IMR-90 (cell line): ENCODE results near the gene OXNAD1. TPM values are rescaled to one million over a fixed set of nuclear protein-coding genes. Genes with fewer than 3 reads are reported as not detected.

Experiments
- ATAC-seq: fragments of 200-7000 bp; cut with Tn5 transposase; 2 replicates; pipeline ENCODE4 v1.9.1; 2020; ENCODE audit warnings: low read depth, mild to moderate bottlenecking, moderate library complexity
- BruUV-seq: library from RNA; stranded (reverse); fragments of 400-500 nt; replicated peaks from 2 replicates; lab custom pipeline; 2021; lab: Mats Ljungman, UMichigan
- CTCF ChIA-PET: fragments of 300-600 bp; formaldehyde crosslinking; extraction: SDS; loops from one replicate; lab custom pipeline; 2021; ENCODE audit warnings: antibody characterized with exemption; lab: Yijun Ruan, JAX
- POLR2A ChIA-PET: fragments of 300-600 bp; sonication (Branson Sonifier 250); formaldehyde crosslinking; loops from one replicate; lab custom pipeline; 2022; ENCODE audit warnings: antibody characterized with exemption; ENCODE audit not compliant: unreplicated experiment; lab: Charles Lee
- DNase-seq: peaks from one replicate; pipeline ENCODE4 v3.0.0; 2013
- H2AFZ ChIP-seq: replicated peaks from 2 replicates; pipeline ENCODE3; 2013; ENCODE audit warnings: low read length, mild to moderate bottlenecking; ENCODE audit not compliant: poor library complexity
- H2AK5ac ChIP-seq: 2 replicates; pipeline ENCODE4 v1.6.1; 2013; ENCODE audit warnings: low read depth, low read length, inconsistent platforms
- H2AK9ac ChIP-seq: replicated peaks from 2 replicates; pipeline ENCODE3; 2013; ENCODE audit warnings: mild to moderate bottlenecking, low read depth, low read length, moderate library complexity; ENCODE audit not compliant: poor library complexity
- H2BK120ac ChIP-seq: 2 replicates; pipeline ENCODE4 v1.6.1; 2013; ENCODE audit warnings: low read depth, low read length, inconsistent platforms
- H2BK15ac ChIP-seq: 3 replicates; pipeline ENCODE4 v1.6.1; 2013; ENCODE audit warnings: low read depth, low read length, inconsistent platforms
- H2BK20ac ChIP-seq: 2 replicates; pipeline ENCODE4 v1.6.1; 2013; ENCODE audit warnings: low read depth, mild to moderate bottlenecking, inconsistent platforms, low read length, moderate library complexity
- H2BK5ac ChIP-seq: 2 replicates; pipeline ENCODE4 v1.6.1; 2013; ENCODE audit warnings: mild to moderate bottlenecking, low read depth, low read length, inconsistent platforms; ENCODE audit not compliant: poor library complexity, severe bottlenecking
- H3K14ac ChIP-seq: replicated peaks from 2 replicates; pipeline ENCODE4 v1.6.1; 2013; ENCODE audit warnings: low read depth, low read length, inconsistent platforms
- H3K18ac ChIP-seq: 2 replicates; pipeline ENCODE4 v1.6.1; 2013; ENCODE audit warnings: low read depth, low read length, control low read depth
- H3K23ac ChIP-seq: 2 replicates; pipeline ENCODE4 v1.6.1; 2013; ENCODE audit warnings: low read depth, low read length, inconsistent platforms
- H3K27ac ChIP-seq: 2 replicates; pipeline ENCODE4 v1.5.1; 2013; ENCODE audit warnings: mild to moderate bottlenecking, control low read depth, low read length; ENCODE audit not compliant: insufficient read depth
- H3K27me3 ChIP-seq: 2 replicates; pipeline ENCODE4 v1.6.1; 2013; ENCODE audit warnings: low read length; ENCODE audit not compliant: control insufficient read depth, insufficient read depth
- H3K36me3 ChIP-seq: 2 replicates; pipeline ENCODE4 v1.6.1; 2013; ENCODE audit warnings: low read length, mixed read lengths; ENCODE audit not compliant: control insufficient read depth, insufficient read depth
- H3K4ac ChIP-seq: 2 replicates; pipeline ENCODE4 v1.6.1; 2013; ENCODE audit warnings: low read depth, low read length, inconsistent platforms
- H3K4me1 ChIP-seq: 2 replicates; pipeline ENCODE4 v1.6.1; 2013; ENCODE audit warnings: low read length, mixed read lengths; ENCODE audit not compliant: control insufficient read depth, insufficient read depth
- H3K4me2 ChIP-seq: 2 replicates; pipeline ENCODE4 v1.6.1; 2013; ENCODE audit warnings: low read depth, mild to moderate bottlenecking, control low read depth, low read length, moderate library complexity
- H3K4me3 ChIP-seq: 2 replicates; pipeline ENCODE4 v1.5.1; 2013; ENCODE audit warnings: low read depth, mild to moderate bottlenecking, control low read depth, low read length, moderate library complexity; ENCODE audit not compliant: insufficient read depth
- H3K56ac ChIP-seq: 2 replicates; pipeline ENCODE4 v1.6.1; 2013; ENCODE audit warnings: low read length, inconsistent platforms; ENCODE audit not compliant: insufficient read depth; ENCODE audit errors: extremely low read depth
- H3K79me1 ChIP-seq, 2 experiments: 2 replicates each; pipeline ENCODE4 v1.6.1; 2013; ENCODE audit warnings: low read length in 2 of 2, inconsistent platforms in 1 of 2, low read depth in 1 of 2
- H3K9ac ChIP-seq: 2 replicates; pipeline ENCODE4 v1.6.1; 2013; ENCODE audit warnings: low read depth, low read length, control low read depth
- H3K9me1 ChIP-seq: 2 replicates; pipeline ENCODE4 v1.6.1; 2013; ENCODE audit warnings: low read length, inconsistent platforms; ENCODE audit not compliant: insufficient read depth
- H3K9me3 ChIP-seq: 2 replicates; pipeline ENCODE4 v1.6.1; 2013; ENCODE audit warnings: low read length; ENCODE audit not compliant: control insufficient read depth, insufficient read depth
- H4K20me1 ChIP-seq: 2 replicates; pipeline ENCODE4 v1.6.1; 2013; ENCODE audit warnings: low read length, inconsistent platforms; ENCODE audit not compliant: insufficient read depth
- H4K5ac ChIP-seq: 2 replicates; pipeline ENCODE4 v1.6.1; 2013; ENCODE audit warnings: mild to moderate bottlenecking, low read depth, low read length, control low read depth
- H4K8ac ChIP-seq, 2 experiments: 2 replicates each; pipeline ENCODE4 v1.6.1; 2013; ENCODE audit warnings: low read depth in 2 of 2, low read length in 2 of 2, control low read depth in 1 of 2, inconsistent platforms in 1 of 2
- H4K91ac ChIP-seq: 2 replicates; pipeline ENCODE4 v1.6.1; 2013; ENCODE audit warnings: low read depth, low read length, inconsistent platforms; ENCODE audit not compliant: insufficient read depth
- BHLHE40 ChIP-seq: fragments of 150-350 bp; IDR thresholded peaks from 2 replicates; pipeline ENCODE4 v1.6.1; 2016; ENCODE audit warnings: mild to moderate bottlenecking, low read depth, low read length
- CEBPB ChIP-seq: IDR thresholded peaks from 2 replicates; pipeline ENCODE4 v1.6.1; 2012; ENCODE audit warnings: low read depth, low read length, improper control_type of control experiment
- CHD1 ChIP-seq: IDR thresholded peaks from 2 replicates; pipeline ENCODE4 v1.6.1; 2012; ENCODE audit warnings: low read depth, low read length, improper control_type of control experiment
- CTCF ChIP-seq: conservative IDR thresholded peaks from 2 replicates; pipeline ENCODE4 v1.5.1; 2012; ENCODE audit warnings: mild to moderate bottlenecking, low read depth, low read length, improper control_type of control experiment
- FOS ChIP-seq: fragments of 150-350 bp; IDR thresholded peaks from 2 replicates; pipeline ENCODE4 v1.6.1; 2016; ENCODE audit warnings: low read depth, low read length
- MAFK ChIP-seq: IDR thresholded peaks from 2 replicates; pipeline ENCODE4 v1.6.1; 2012; ENCODE audit warnings: low read depth, low read length, improper control_type of control experiment
- MAZ ChIP-seq: IDR thresholded peaks from 2 replicates; pipeline ENCODE4 v1.6.1; 2012; ENCODE audit warnings: low read depth, mild to moderate bottlenecking, low read length, improper control_type of control experiment, moderate library complexity, borderline replicate concordance
- MXI1 ChIP-seq: IDR thresholded peaks from 2 replicates; pipeline ENCODE4 v1.6.1; 2012; ENCODE audit warnings: low read depth, mild to moderate bottlenecking, low read length, moderate library complexity, borderline replicate concordance
- NFE2L2 ChIP-seq: fragments of 150-350 bp; IDR thresholded peaks from 2 replicates; pipeline ENCODE4 v1.6.1; 2016; ENCODE audit warnings: low read depth, mild to moderate bottlenecking, low read length
- POLR2A ChIP-seq: IDR thresholded peaks from 2 replicates; pipeline ENCODE4 v1.6.1; 2012; ENCODE audit warnings: mild to moderate bottlenecking, low read depth, low read length
- RAD21 ChIP-seq: IDR thresholded peaks from 2 replicates; pipeline ENCODE4 v1.6.1; 2012; ENCODE audit warnings: low read length, improper control_type of control experiment
- RCOR1 ChIP-seq: IDR thresholded peaks from 2 replicates; pipeline ENCODE4 v1.6.1; 2012; ENCODE audit warnings: mild to moderate bottlenecking, low read length, improper control_type of control experiment; ENCODE audit not compliant: insufficient replicate concordance
- RFX5 ChIP-seq: IDR thresholded peaks from 2 replicates; pipeline ENCODE4 v1.8.0; 2012; ENCODE audit warnings: low read depth, mild to moderate bottlenecking, low read length, moderate library complexity
- SMC3 ChIP-seq: fragments of 150-350 bp; IDR thresholded peaks from 2 replicates; pipeline ENCODE4 v1.6.1; 2016; ENCODE audit warnings: low read depth, mild to moderate bottlenecking, antibody characterized with exemption, low read length, moderate library complexity
- WGBS, 2 experiments: methylation state at CpG; one replicate each; pipeline versions ENCODE4 v1.1.5 to v1.1.7; 2013; ENCODE audit warnings: missing lambda C conversion rate in 2 of 2; ENCODE audit not compliant: insufficient read length in 1 of 2; ENCODE audit errors: extremely low coverage in 2 of 2; 5-methylcytosine and 5-hydroxymethylcytosine counted together
- dilution Hi-C: fragments of 300-500 bp; cut with HindIII; formaldehyde crosslinking; loops from one replicate; pipeline ENCODE4 v1.14.3; 2018; ENCODE audit warnings: low sequenced_read_pairs; ENCODE audit not compliant: unreplicated experiment
- in situ Hi-C: fragments of 300-500 bp; cut with MboI; formaldehyde crosslinking; loops from 3 replicates; pipeline ENCODE4 v1.14.3; 2019; ENCODE audit warnings: low sequenced_read_pairs, inconsistent platforms, mixed read lengths
- intact Hi-C: fragments of 100-400 bp; cut with micrococcal nuclease; formaldehyde crosslinking; loops from 2 replicates; pipeline ENCODE4 v1.10.0; 2022
- polyA plus RNA-seq, 3 experiments: library from polyadenylated mRNA; depleted of rRNA; stranded (reverse); fragments of >200 nt; gene quantifications; 2 replicates each; pipeline ENCODE4 v1.2.3, GENCODE V29; 2012; ENCODE audit warnings: low replicate concordance in 1 of 3
- total RNA-seq: library from RNA; depleted of rRNA; stranded (reverse); fragments of >200 nt; gene quantifications from 2 replicates; pipeline ENCODE4 v1.2.3, GENCODE V29; 2012
- TF ChIP-seq, protein P1 (sequence below): fragments of 150-350 bp; IDR thresholded peaks from 2 replicates; pipeline ENCODE4 v1.6.1; 2016; ENCODE audit warnings: low read depth, mild to moderate bottlenecking, low read length, moderate library complexity, borderline replicate concordance

Gene OXNAD1
- total and polyA plus RNA-seq, 2 of the 4 experiments (the other 2 are of a cell fraction) = 6.2 to 11.3 TPM

DNA sequence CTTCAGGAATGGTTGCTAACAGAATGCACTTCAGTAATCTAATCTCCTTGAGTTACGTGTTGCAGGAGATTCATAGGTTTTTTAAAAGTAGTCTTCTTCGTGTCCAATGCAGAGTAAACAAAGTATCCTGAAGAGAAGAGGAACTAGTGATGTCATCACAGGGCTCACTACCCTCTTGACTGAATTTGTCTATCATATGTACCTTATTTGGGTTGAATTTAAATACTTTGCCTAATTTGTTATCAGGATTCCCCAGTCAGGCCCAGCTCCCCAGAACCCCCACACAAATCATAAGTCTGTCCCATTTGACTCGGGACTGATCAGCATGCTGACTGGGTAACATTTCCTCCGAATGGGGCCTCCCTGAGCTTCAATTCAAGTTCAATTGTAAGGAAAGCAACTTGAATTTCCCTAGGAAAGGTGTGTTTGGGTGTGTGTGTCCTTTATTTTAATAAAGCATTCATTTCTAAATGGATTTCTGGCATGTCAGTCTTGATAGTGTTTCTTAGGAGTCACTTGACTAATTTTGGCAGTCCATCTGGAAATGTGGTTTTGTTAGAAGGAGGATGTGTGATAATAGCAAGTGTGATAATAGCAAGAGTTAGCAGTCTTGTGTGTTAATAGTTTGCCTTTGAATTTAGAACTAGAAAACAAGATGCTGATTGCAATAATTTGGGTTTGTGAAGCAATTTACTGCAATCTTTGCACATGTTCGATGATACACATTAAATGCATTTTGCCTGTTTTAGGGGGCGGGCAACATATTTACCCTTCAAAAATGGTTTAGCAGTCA is 21.9 kb downstream of the OXNAD1 start:
- H3K27ac ChIP-seq = no peak overlapping the region
- no peak for TF ChIP-seq RFX5
- TF ChIP-seq MAZ = no peak
- no peak for TF ChIP-seq BHLHE40
- no peak for TF ChIP-seq RAD21
- TF ChIP-seq CEBPB = no peak
- no peak for TF ChIP-seq MXI1
- TF ChIP-seq, protein P1, sequence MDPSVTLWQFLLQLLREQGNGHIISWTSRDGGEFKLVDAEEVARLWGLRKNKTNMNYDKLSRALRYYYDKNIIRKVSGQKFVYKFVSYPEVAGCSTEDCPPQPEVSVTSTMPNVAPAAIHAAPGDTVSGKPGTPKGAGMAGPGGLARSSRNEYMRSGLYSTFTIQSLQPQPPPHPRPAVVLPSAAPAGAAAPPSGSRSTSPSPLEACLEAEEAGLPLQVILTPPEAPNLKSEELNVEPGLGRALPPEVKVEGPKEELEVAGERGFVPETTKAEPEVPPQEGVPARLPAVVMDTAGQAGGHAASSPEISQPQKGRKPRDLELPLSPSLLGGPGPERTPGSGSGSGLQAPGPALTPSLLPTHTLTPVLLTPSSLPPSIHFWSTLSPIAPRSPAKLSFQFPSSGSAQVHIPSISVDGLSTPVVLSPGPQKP = no peak
- no peak for TF ChIP-seq MAFK
- TF ChIP-seq CHD1 = no peak
- TF ChIP-seq NFE2L2 = no peak
- TF ChIP-seq POLR2A = no peak
- TF ChIP-seq CTCF = no peak
- no peak for TF ChIP-seq FOS
- no peak for TF ChIP-seq SMC3
- TF ChIP-seq RCOR1 = no peak

More for the DNA sequence above, 21.9 kb downstream of the OXNAD1 start:
- Histone ChIP-seq H3K18ac (no peak overlapping the region), H2AK9ac (no peak overlapping the region), H3K9ac (no peak overlapping the region), H3K14ac (no peak overlapping the region), H2BK15ac (no peak overlapping the region), H2BK120ac (no peak overlapping the region), H2BK20ac (no peak overlapping the region), H3K36me3 (no peaks in the 10 kb centered on the region; the same call in 1 of the 2 replicates), H3K79me1 (no peaks in the 10 kb centered on the region; a peak in 1 of 4 replicates), H3K4me1 (0 out of 2 replicates have a peak, but pooled peaks cover 2% of the 10 kb centered on the region), H3K23ac (no peak overlapping the region), H3K4me2 (no peak overlapping the region), H4K5ac (no peak overlapping the region), H4K91ac (no peak overlapping the region), H3K9me1 (no peaks in the 10 kb centered on the region), H4K20me1 (no peaks in the 10 kb centered on the region), H3K4me3 (no peak overlapping the region), H2AK5ac (no peak overlapping the region), H3K4ac (no peak overlapping the region), H2AFZ (no peak overlapping the region), H3K27me3 (no peaks in the 10 kb centered on the region), H2BK5ac (no peak overlapping the region), H3K9me3 (no peaks in the 10 kb centered on the region), H4K8ac (no peak overlapping the region), H3K56ac (no peak overlapping the region)
- POLR2A ChIA-PET = no interaction called here
- ATAC-seq = no peak
- WGBS, 2 experiments = no CpG with 5 or more reads among the region's 6 CpGs
- no TSS peak for BruUV-seq
- CTCF ChIA-PET = no interaction called here
- dilution Hi-C loops (loop anchor here (25.0 kb wide), 1 partner anchor 250 kb away; no protein-coding TSS in a partner anchor), intact Hi-C loops (no loop called here), in situ Hi-C loops (loop anchor here (5.0 to 25.0 kb wide), 4 partner anchors 265 to 950 kb away; partner anchors contain the start of gene PLCL2)
- no peak for DNase-seq
